Nephron progenitor cell (in vitro differentiated cells): ENCODE measurements around the gene ASTN2.

Experiments used
- DNase-seq: peaks from one replicate; pipeline ENCODE4 v3.0.0; 2021
- H3K27ac Mint-ChIP-seq: 2 replicates; pipeline ENCODE4 v1.8.0; 2021; ENCODE audit warnings: mild to moderate bottlenecking, moderate library complexity, mixed read lengths
- H3K27me3 Mint-ChIP-seq: 2 replicates; pipeline ENCODE4 v1.8.0; 2021; ENCODE audit warnings: mild to moderate bottlenecking, low read depth, mixed read lengths; ENCODE audit not compliant: poor library complexity
- H3K36me3 Mint-ChIP-seq: 2 replicates; pipeline ENCODE4 v1.8.0; 2021; ENCODE audit warnings: low read depth, mixed read lengths
- H3K4me1 Mint-ChIP-seq: 2 replicates; pipeline ENCODE4 v1.8.0; 2021; ENCODE audit warnings: mixed read lengths
- H3K4me3 Mint-ChIP-seq: 2 replicates; pipeline ENCODE4 v1.8.0; 2021; ENCODE audit warnings: mild to moderate bottlenecking, moderate library complexity, mixed read lengths
- H3K9me3 Mint-ChIP-seq: 2 replicates; pipeline ENCODE4 v1.8.0; 2021; ENCODE audit warnings: mild to moderate bottlenecking, moderate library complexity, mixed read lengths
- TF ChIP-seq, protein P1 (sequence below): fragments of 200-600 bp; sonication (generic); IDR thresholded peaks from 2 replicates; pipeline ENCODE4 v1.5.0; 2021; ENCODE audit warnings: antibody characterized with exemption

Gene ASTN2

DNA sequence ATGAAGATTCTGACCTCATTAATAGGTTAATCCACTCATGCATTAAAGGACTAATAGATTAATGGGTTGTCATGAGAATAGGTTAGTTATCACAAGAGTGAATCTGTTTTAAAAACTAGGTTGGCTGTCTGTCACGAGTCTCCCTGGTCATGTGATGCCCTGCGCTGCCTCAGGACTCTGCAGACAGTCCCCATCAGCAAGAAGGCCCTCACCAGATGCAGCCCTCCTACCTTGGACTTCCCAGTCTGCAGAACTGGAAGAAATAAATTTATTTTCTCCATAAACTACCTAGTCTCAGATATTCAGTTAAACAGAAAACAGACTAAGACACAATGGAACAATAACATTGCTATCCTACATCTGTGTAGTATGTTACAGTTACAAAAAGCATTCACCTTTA lies 227.4 kb downstream of the ASTN2 start:
- Mint-ChIP-seq H3K27me3 (peaks cover 10% of the 10 kb centered on the region), H3K4me1 (peaks cover 10% of the 10 kb centered on the region), H3K4me3 (no peak overlapping the region), H3K36me3 (no peaks in the 10 kb centered on the region), H3K27ac (no peak overlapping the region), H3K9me3 (no peaks in the 10 kb centered on the region)
- TF ChIP-seq, protein P1, sequence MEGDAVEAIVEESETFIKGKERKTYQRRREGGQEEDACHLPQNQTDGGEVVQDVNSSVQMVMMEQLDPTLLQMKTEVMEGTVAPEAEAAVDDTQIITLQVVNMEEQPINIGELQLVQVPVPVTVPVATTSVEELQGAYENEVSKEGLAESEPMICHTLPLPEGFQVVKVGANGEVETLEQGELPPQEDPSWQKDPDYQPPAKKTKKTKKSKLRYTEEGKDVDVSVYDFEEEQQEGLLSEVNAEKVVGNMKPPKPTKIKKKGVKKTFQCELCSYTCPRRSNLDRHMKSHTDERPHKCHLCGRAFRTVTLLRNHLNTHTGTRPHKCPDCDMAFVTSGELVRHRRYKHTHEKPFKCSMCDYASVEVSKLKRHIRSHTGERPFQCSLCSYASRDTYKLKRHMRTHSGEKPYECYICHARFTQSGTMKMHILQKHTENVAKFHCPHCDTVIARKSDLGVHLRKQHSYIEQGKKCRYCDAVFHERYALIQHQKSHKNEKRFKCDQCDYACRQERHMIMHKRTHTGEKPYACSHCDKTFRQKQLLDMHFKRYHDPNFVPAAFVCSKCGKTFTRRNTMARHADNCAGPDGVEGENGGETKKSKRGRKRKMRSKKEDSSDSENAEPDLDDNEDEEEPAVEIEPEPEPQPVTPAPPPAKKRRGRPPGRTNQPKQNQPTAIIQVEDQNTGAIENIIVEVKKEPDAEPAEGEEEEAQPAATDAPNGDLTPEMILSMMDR = no peak
- DNase-seq = no peak

DNA sequence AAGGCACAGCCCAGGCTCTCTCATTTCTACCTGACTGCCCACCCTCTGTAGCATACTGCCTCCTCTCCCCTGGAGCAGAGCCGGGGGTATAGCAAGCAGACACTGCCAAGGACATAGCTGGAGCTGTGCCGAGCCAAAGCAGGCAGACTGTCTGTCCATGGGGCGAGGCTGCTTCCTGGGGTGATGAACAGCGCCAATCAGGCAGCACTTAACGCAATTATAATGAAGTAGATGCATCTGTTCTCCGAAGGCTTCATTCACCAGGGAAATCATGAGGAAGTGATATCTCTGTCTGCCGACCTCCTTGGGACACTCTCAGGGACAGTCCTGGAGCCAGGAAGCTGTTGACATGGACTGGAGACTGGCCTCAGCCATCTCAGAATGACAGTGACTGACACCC lies 230.7 kb downstream of the ASTN2 start:
- Mint-ChIP-seq H3K36me3 (peaks cover 4% of the 10 kb centered on the region), H3K27me3 (peaks cover 7% of the 10 kb centered on the region), H3K27ac (no peak overlapping the region), H3K9me3 (peaks cover 22% of the 10 kb centered on the region), H3K4me1 (no peaks in the 10 kb centered on the region), H3K4me3 (no peak overlapping the region)
- DNase-seq = no peak
- TF ChIP-seq, protein P1 = no peak

DNA sequence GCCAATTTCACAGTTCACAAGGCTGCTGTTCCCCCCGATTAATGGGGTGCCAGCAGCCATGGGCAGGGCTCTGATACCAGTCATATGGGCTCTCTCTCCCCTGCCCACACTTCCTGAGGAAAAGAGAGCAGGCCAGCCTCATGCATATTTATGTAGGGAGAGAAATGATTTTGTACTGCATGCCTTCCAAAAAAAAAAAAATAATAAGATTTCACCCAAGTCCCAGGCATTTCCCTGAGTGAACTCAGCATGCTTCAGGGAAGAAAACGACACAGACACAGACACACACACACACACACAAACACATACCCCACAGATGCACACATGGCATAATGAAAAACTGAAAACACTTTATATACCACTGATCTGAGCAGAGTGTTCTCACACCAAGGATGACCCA lies 232.8 kb downstream of the ASTN2 start:
- no peak overlapping the region for H3K4me3 Mint-ChIP-seq
- H3K9me3 Mint-ChIP-seq = peaks cover 22% of the 10 kb centered on the region
- H3K27ac Mint-ChIP-seq = no peak overlapping the region
- DNase-seq = no peak
- TF ChIP-seq, protein P1 = no peak
- peaks cover 4% of the 10 kb centered on the region for H3K36me3 Mint-ChIP-seq
- peaks cover 4% of the 10 kb centered on the region for H3K27me3 Mint-ChIP-seq
- peaks cover 6% of the 10 kb centered on the region for H3K4me1 Mint-ChIP-seq

DNA sequence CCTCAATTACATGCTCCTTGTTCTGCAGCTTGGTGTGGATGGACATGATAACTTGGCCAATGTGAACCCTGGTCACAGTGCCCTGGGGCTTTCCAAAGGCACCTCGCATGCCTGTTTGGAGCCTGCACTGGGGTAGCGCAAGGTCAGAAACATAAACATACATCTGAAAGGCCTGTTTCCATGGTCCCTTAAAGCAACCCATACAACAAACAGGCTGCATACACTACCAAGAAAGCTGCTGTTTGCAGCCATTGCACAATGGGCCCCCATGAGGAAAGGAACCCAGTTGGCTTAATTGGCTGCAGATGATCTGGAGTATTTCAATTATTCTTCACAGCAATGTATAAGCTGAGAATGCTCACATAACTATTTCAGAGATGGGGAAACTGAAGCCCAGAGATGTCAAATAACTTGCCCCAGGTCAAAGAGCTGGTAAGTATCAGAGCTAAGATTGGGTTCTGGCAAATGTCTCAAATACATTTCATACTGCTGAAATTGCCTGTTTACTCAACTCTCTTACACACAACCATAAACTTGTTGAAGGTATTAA lies 233.9 kb downstream of the ASTN2 start:
- H3K36me3 Mint-ChIP-seq = peaks cover 4% of the 10 kb centered on the region
- peaks cover 6% of the 10 kb centered on the region for H3K4me1 Mint-ChIP-seq
- peaks cover 22% of the 10 kb centered on the region for H3K9me3 Mint-ChIP-seq
- DNase-seq = no peak
- no peak overlapping the region for H3K27ac Mint-ChIP-seq
- H3K27me3 Mint-ChIP-seq = no peaks in the 10 kb centered on the region
- TF ChIP-seq, protein P1 = no peak
- H3K4me3 Mint-ChIP-seq = no peak overlapping the region

DNA sequence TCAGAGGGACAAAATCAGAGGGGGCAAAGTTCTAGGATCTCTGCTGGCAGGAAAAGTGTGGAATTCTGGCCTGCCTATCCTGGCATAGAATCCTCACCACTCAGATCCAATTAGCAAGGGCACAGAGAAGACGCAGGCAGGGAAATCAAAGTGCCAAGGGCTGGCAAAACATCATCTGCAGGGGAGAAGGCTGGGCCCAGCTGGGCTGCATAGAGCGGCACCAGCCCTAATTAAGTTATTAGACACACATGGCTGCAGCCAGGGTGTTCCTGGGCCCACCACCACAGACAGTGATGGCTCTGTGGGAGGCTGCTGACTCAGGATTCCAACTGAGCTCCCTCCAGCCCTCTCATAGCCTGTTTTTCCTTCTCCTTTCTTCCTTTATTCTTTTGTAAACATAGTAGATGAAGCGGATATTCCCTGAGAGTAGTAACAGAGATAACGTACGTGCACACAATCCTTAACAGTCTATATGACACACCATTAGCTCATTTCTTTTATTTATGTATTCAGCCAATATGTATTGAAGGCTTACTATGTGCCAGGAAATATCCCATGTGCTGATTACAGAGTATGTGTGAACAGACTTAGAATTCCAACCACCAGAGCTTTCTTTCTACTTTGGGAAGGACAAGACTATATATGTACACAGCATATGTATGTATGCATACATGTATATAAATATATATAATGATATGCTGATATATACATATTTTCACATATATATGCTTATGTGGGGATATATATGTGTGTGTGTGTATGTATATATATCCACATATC lies 236.1 kb downstream of the ASTN2 start:
- H3K36me3 Mint-ChIP-seq = peaks cover 4% of the 10 kb centered on the region
- no peak for DNase-seq
- TF ChIP-seq, protein P1 = no peak
- no peak overlapping the region for H3K27ac Mint-ChIP-seq
- peaks cover 6% of the 10 kb centered on the region for H3K4me1 Mint-ChIP-seq
- H3K27me3 Mint-ChIP-seq = no peaks in the 10 kb centered on the region
- H3K9me3 Mint-ChIP-seq = peaks cover 22% of the 10 kb centered on the region
- no peak overlapping the region for H3K4me3 Mint-ChIP-seq

DNA sequence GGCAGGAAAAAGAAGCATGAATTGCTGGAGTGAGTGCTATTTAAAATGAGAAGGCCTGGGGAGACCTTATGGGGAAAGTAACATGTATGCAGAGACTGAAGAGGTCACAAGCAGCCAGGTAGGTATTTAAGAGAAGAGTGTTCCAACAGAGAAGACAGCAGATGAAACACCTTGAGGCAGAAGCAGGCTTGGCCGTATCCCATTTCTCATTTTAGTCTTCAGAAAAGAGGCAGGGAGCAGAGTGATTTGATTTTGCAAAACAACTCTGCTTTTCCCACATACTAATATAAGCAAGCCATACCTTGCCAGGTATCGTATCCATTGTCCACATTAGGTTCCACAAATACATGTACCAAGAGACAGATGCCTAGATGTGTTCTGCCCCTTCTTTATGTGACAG lies 244.3 kb downstream of the ASTN2 start:
- TF ChIP-seq, protein P1 = no peak
- H3K4me1 Mint-ChIP-seq = no peaks in the 10 kb centered on the region

More for the DNA sequence above, 244.3 kb downstream of the ASTN2 start:
- DNase-seq = no peak
- Mint-ChIP-seq H3K27ac (no peak overlapping the region), H3K4me3 (no peak overlapping the region), H3K9me3 (no peaks in the 10 kb centered on the region), H3K27me3 (peaks cover 3% of the 10 kb centered on the region), H3K36me3 (no peaks in the 10 kb centered on the region)
